IMR-90 (cell line): ENCODE data around the gene SKA2. TPM values are rescaled to one million over a fixed set of nuclear protein-coding genes. Genes with fewer than 3 reads are reported as not detected.

ENCODE experiments used
- ATAC-seq: fragments of 200-7000 bp; cut with Tn5 transposase; 2 replicates; pipeline ENCODE4 v1.9.1; 2020; ENCODE audit warnings: low read depth, mild to moderate bottlenecking, moderate library complexity
- BruUV-seq: library from RNA; stranded (reverse); fragments of 400-500 nt; replicated peaks from 2 replicates; lab custom pipeline; 2021; lab: Mats Ljungman, UMichigan
- CTCF ChIA-PET: fragments of 300-600 bp; formaldehyde crosslinking; extraction: SDS; loops from one replicate; lab custom pipeline; 2021; ENCODE audit warnings: antibody characterized with exemption; lab: Yijun Ruan, JAX
- POLR2A ChIA-PET: fragments of 300-600 bp; sonication (Branson Sonifier 250); formaldehyde crosslinking; loops from one replicate; lab custom pipeline; 2022; ENCODE audit warnings: antibody characterized with exemption; ENCODE audit not compliant: unreplicated experiment; lab: Charles Lee
- DNase-seq: peaks from one replicate; pipeline ENCODE4 v3.0.0; 2013
- H2AFZ ChIP-seq: replicated peaks from 2 replicates; pipeline ENCODE3; 2013; ENCODE audit warnings: low read length, mild to moderate bottlenecking; ENCODE audit not compliant: poor library complexity
- H2AK5ac ChIP-seq: 2 replicates; pipeline ENCODE4 v1.6.1; 2013; ENCODE audit warnings: low read depth, low read length, inconsistent platforms
- H2AK9ac ChIP-seq: replicated peaks from 2 replicates; pipeline ENCODE3; 2013; ENCODE audit warnings: mild to moderate bottlenecking, low read depth, low read length, moderate library complexity; ENCODE audit not compliant: poor library complexity
- H2BK120ac ChIP-seq: 2 replicates; pipeline ENCODE4 v1.6.1; 2013; ENCODE audit warnings: low read depth, low read length, inconsistent platforms
- H2BK15ac ChIP-seq: 3 replicates; pipeline ENCODE4 v1.6.1; 2013; ENCODE audit warnings: low read depth, low read length, inconsistent platforms
- H2BK20ac ChIP-seq: 2 replicates; pipeline ENCODE4 v1.6.1; 2013; ENCODE audit warnings: low read depth, mild to moderate bottlenecking, inconsistent platforms, low read length, moderate library complexity
- H2BK5ac ChIP-seq: 2 replicates; pipeline ENCODE4 v1.6.1; 2013; ENCODE audit warnings: mild to moderate bottlenecking, low read depth, low read length, inconsistent platforms; ENCODE audit not compliant: poor library complexity, severe bottlenecking
- H3K14ac ChIP-seq: replicated peaks from 2 replicates; pipeline ENCODE4 v1.6.1; 2013; ENCODE audit warnings: low read depth, low read length, inconsistent platforms
- H3K18ac ChIP-seq: 2 replicates; pipeline ENCODE4 v1.6.1; 2013; ENCODE audit warnings: low read depth, low read length, control low read depth
- H3K23ac ChIP-seq: 2 replicates; pipeline ENCODE4 v1.6.1; 2013; ENCODE audit warnings: low read depth, low read length, inconsistent platforms
- H3K27ac ChIP-seq: 2 replicates; pipeline ENCODE4 v1.5.1; 2013; ENCODE audit warnings: mild to moderate bottlenecking, control low read depth, low read length; ENCODE audit not compliant: insufficient read depth
- H3K27me3 ChIP-seq: 2 replicates; pipeline ENCODE4 v1.6.1; 2013; ENCODE audit warnings: low read length; ENCODE audit not compliant: control insufficient read depth, insufficient read depth
- H3K36me3 ChIP-seq: 2 replicates; pipeline ENCODE4 v1.6.1; 2013; ENCODE audit warnings: low read length, mixed read lengths; ENCODE audit not compliant: control insufficient read depth, insufficient read depth
- H3K4ac ChIP-seq: 2 replicates; pipeline ENCODE4 v1.6.1; 2013; ENCODE audit warnings: low read depth, low read length, inconsistent platforms
- H3K4me1 ChIP-seq: 2 replicates; pipeline ENCODE4 v1.6.1; 2013; ENCODE audit warnings: low read length, mixed read lengths; ENCODE audit not compliant: control insufficient read depth, insufficient read depth
- H3K4me2 ChIP-seq: 2 replicates; pipeline ENCODE4 v1.6.1; 2013; ENCODE audit warnings: low read depth, mild to moderate bottlenecking, control low read depth, low read length, moderate library complexity
- H3K4me3 ChIP-seq: 2 replicates; pipeline ENCODE4 v1.5.1; 2013; ENCODE audit warnings: low read depth, mild to moderate bottlenecking, control low read depth, low read length, moderate library complexity; ENCODE audit not compliant: insufficient read depth
- H3K56ac ChIP-seq: 2 replicates; pipeline ENCODE4 v1.6.1; 2013; ENCODE audit warnings: low read length, inconsistent platforms; ENCODE audit not compliant: insufficient read depth; ENCODE audit errors: extremely low read depth
- H3K79me1 ChIP-seq, 2 experiments: 2 replicates each; pipeline ENCODE4 v1.6.1; 2013; ENCODE audit warnings: low read length in 2 of 2, inconsistent platforms in 1 of 2, low read depth in 1 of 2
- H3K9ac ChIP-seq: 2 replicates; pipeline ENCODE4 v1.6.1; 2013; ENCODE audit warnings: low read depth, low read length, control low read depth
- H3K9me1 ChIP-seq: 2 replicates; pipeline ENCODE4 v1.6.1; 2013; ENCODE audit warnings: low read length, inconsistent platforms; ENCODE audit not compliant: insufficient read depth
- H3K9me3 ChIP-seq: 2 replicates; pipeline ENCODE4 v1.6.1; 2013; ENCODE audit warnings: low read length; ENCODE audit not compliant: control insufficient read depth, insufficient read depth
- H4K20me1 ChIP-seq: 2 replicates; pipeline ENCODE4 v1.6.1; 2013; ENCODE audit warnings: low read length, inconsistent platforms; ENCODE audit not compliant: insufficient read depth
- H4K5ac ChIP-seq: 2 replicates; pipeline ENCODE4 v1.6.1; 2013; ENCODE audit warnings: mild to moderate bottlenecking, low read depth, low read length, control low read depth
- H4K8ac ChIP-seq, 2 experiments: 2 replicates each; pipeline ENCODE4 v1.6.1; 2013; ENCODE audit warnings: low read depth in 2 of 2, low read length in 2 of 2, control low read depth in 1 of 2, inconsistent platforms in 1 of 2
- H4K91ac ChIP-seq: 2 replicates; pipeline ENCODE4 v1.6.1; 2013; ENCODE audit warnings: low read depth, low read length, inconsistent platforms; ENCODE audit not compliant: insufficient read depth
- CHD1 ChIP-seq: IDR thresholded peaks from 2 replicates; pipeline ENCODE4 v1.6.1; 2012; ENCODE audit warnings: low read depth, low read length, improper control_type of control experiment
- CTCF ChIP-seq: conservative IDR thresholded peaks from 2 replicates; pipeline ENCODE4 v1.5.1; 2012; ENCODE audit warnings: mild to moderate bottlenecking, low read depth, low read length, improper control_type of control experiment
- FOS ChIP-seq: fragments of 150-350 bp; IDR thresholded peaks from 2 replicates; pipeline ENCODE4 v1.6.1; 2016; ENCODE audit warnings: low read depth, low read length
- MXI1 ChIP-seq: IDR thresholded peaks from 2 replicates; pipeline ENCODE4 v1.6.1; 2012; ENCODE audit warnings: low read depth, mild to moderate bottlenecking, low read length, moderate library complexity, borderline replicate concordance
- POLR2A ChIP-seq: IDR thresholded peaks from 2 replicates; pipeline ENCODE4 v1.6.1; 2012; ENCODE audit warnings: mild to moderate bottlenecking, low read depth, low read length
- RAD21 ChIP-seq: IDR thresholded peaks from 2 replicates; pipeline ENCODE4 v1.6.1; 2012; ENCODE audit warnings: low read length, improper control_type of control experiment
- whole genome bisulfite sequencing, 2 experiments: methylation state at CpG; one replicate each; pipeline versions ENCODE4 v1.1.5 to v1.1.7; 2013; ENCODE audit warnings: missing lambda C conversion rate in 2 of 2; ENCODE audit not compliant: insufficient read length in 1 of 2; ENCODE audit errors: extremely low coverage in 2 of 2; 5-methylcytosine and 5-hydroxymethylcytosine counted together
- dilution Hi-C: fragments of 300-500 bp; cut with HindIII; formaldehyde crosslinking; loops from one replicate; pipeline ENCODE4 v1.14.3; 2018; ENCODE audit warnings: low sequenced_read_pairs; ENCODE audit not compliant: unreplicated experiment
- in situ Hi-C: fragments of 300-500 bp; cut with MboI; formaldehyde crosslinking; loops from 3 replicates; pipeline ENCODE4 v1.14.3; 2019; ENCODE audit warnings: low sequenced_read_pairs, inconsistent platforms, mixed read lengths
- intact Hi-C: fragments of 100-400 bp; cut with micrococcal nuclease; formaldehyde crosslinking; loops from 2 replicates; pipeline ENCODE4 v1.10.0; 2022
- polyA plus RNA-seq, 3 experiments: library from polyadenylated mRNA; depleted of rRNA; stranded (reverse); fragments of >200 nt; gene quantifications; 2 replicates each; pipeline ENCODE4 v1.2.3, GENCODE V29; 2012; ENCODE audit warnings: low replicate concordance in 1 of 3
- total RNA-seq: library from RNA; depleted of rRNA; stranded (reverse); fragments of >200 nt; gene quantifications from 2 replicates; pipeline ENCODE4 v1.2.3, GENCODE V29; 2012

Gene SKA2
- total and polyA plus RNA-seq, 2 of the 4 experiments (the other 2 are of a cell fraction): 30.4 to 38.7 TPM

GRCh38 chr17:59199398-59199797 lies 44.4 kb upstream of the SKA2 start:
- no peak for TF ChIP-seq MXI1
- TF ChIP-seq POLR2A: no peak
- no peak for TF ChIP-seq CHD1
- no peak for TF ChIP-seq CTCF
- no peak for TF ChIP-seq RAD21
- TF ChIP-seq FOS: no peak

More at GRCh38 chr17:59199398-59199797, 44.4 kb upstream of the SKA2 start:
- POLR2A ChIA-PET: no interaction called here
- ATAC-seq: no peak
- Histone ChIP-seq H3K9me3 (no peaks in the 10 kb centered on the region), H4K5ac (no peak overlapping the region), H3K4me3 (no peak overlapping the region), H3K4me1 (no peaks in the 10 kb centered on the region), H3K27me3 (no peaks in the 10 kb centered on the region), H2BK15ac (no peak overlapping the region), H2BK20ac (no peak overlapping the region), H2BK5ac (no peak overlapping the region), H3K56ac (no peak overlapping the region), H3K18ac (no peak overlapping the region), H3K9me1 (no peaks in the 10 kb centered on the region), H3K27ac (no peak overlapping the region), H4K20me1 (no peaks in the 10 kb centered on the region), H3K23ac (no peak overlapping the region), H2BK120ac (no peak overlapping the region), H4K8ac (no peak overlapping the region), H3K79me1 (no peaks in the 10 kb centered on the region; a peak in 1 of 4 replicates), H3K9ac (no peak overlapping the region), H3K14ac (no peak overlapping the region), H2AFZ (no peak overlapping the region), H4K91ac (no peak overlapping the region), H3K4ac (no peak overlapping the region), H3K4me2 (no peak overlapping the region), H2AK5ac (no peak overlapping the region), H2AK9ac (no peak overlapping the region), H3K36me3 (peaks cover 8% of the 10 kb centered on the region)
- in situ Hi-C loops (no loop called here), intact Hi-C loops (no loop called here), dilution Hi-C loops (no loop called here)
- BruUV-seq: no TSS peak
- CTCF ChIA-PET: no interaction called here
- WGBS, 2 experiments: no CpG with 5 or more reads among the region's 4 CpGs
- no peak for DNase-seq
